Measurements from ENCODE around the gene SLC25A34.

DNA sequence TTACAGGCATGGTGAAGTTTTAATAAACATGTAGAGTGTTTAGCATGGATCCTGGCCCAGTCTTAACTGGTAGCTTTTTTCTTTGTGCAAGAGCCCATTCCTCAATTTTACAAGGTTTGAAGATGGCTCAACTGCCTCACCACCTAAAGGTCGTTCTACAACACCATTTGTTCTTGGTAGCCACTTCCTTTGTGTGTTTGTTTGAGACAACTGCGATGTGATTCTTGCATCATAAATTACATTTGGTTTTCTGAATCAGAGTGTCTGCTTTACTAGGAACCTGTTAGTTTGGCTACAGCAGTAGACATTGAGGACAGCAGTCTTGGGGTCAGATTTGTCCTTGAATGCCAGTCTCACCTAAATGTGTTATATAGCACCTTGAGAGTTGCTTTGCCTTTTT lies 48.6 kb upstream of the SLC25A34 start:
- TF ChIP-seq POLR2AphosphoS2 (IDR thresholded peaks at IDR 0.05; ENCODE audit: low read depth, low read length) (no peak), SP1 (IDR thresholded peaks at IDR 0.05; ENCODE audit: low read depth, low read length) (no peak), SPI1 (IDR thresholded peaks at IDR 0.05; ENCODE audit: borderline replicate concordance, insufficient read depth, low read depth, low read length) (no peak), SMC3 (IDR thresholded peaks at IDR 0.05; ENCODE audit: borderline replicate concordance, low read length) (no peak), POLR2AphosphoS5 (IDR thresholded peaks at IDR 0.05; ENCODE audit: low read length) (no peak), ZZZ3 (IDR thresholded peaks at IDR 0.05; ENCODE audit: control insufficient read depth, insufficient read length, low read depth) (no peak), EP300 (IDR thresholded peaks at IDR 0.05; ENCODE audit: borderline replicate concordance in 1 of 2, control insufficient read depth in 1 of 2, low read depth in 2 of 2, low read length in 2 of 2) (no peak), TAF1 (IDR thresholded peaks at IDR 0.05; ENCODE audit: borderline replicate concordance, low read depth, low read length) (no peak)
- TF ChIP-seq, protein P1, sequence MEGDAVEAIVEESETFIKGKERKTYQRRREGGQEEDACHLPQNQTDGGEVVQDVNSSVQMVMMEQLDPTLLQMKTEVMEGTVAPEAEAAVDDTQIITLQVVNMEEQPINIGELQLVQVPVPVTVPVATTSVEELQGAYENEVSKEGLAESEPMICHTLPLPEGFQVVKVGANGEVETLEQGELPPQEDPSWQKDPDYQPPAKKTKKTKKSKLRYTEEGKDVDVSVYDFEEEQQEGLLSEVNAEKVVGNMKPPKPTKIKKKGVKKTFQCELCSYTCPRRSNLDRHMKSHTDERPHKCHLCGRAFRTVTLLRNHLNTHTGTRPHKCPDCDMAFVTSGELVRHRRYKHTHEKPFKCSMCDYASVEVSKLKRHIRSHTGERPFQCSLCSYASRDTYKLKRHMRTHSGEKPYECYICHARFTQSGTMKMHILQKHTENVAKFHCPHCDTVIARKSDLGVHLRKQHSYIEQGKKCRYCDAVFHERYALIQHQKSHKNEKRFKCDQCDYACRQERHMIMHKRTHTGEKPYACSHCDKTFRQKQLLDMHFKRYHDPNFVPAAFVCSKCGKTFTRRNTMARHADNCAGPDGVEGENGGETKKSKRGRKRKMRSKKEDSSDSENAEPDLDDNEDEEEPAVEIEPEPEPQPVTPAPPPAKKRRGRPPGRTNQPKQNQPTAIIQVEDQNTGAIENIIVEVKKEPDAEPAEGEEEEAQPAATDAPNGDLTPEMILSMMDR (IDR thresholded peaks at IDR 0.05 in 2 of 3, conservative IDR thresholded peaks at IDR 0.05 in 1 of 3; ENCODE audit: control insufficient read depth in 2 of 3, extremely low read depth in 1 of 3, insufficient read depth in 1 of 3, low read depth in 3 of 3, low read length in 3 of 3), result no peak
- TF ChIP-seq, protein P2, sequence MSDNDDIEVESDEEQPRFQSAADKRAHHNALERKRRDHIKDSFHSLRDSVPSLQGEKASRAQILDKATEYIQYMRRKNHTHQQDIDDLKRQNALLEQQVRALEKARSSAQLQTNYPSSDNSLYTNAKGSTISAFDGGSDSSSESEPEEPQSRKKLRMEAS (IDR thresholded peaks at IDR 0.05; ENCODE audit: low read depth, low read length), result no peak
- TF ChIP-seq, protein P3, sequence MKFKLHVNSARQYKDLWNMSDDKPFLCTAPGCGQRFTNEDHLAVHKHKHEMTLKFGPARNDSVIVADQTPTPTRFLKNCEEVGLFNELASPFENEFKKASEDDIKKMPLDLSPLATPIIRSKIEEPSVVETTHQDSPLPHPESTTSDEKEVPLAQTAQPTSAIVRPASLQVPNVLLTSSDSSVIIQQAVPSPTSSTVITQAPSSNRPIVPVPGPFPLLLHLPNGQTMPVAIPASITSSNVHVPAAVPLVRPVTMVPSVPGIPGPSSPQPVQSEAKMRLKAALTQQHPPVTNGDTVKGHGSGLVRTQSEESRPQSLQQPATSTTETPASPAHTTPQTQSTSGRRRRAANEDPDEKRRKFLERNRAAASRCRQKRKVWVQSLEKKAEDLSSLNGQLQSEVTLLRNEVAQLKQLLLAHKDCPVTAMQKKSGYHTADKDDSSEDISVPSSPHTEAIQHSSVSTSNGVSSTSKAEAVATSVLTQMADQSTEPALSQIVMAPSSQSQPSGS (IDR thresholded peaks at IDR 0.05; ENCODE audit: low read length), result no peak

All from GM12878 (cell line).